Type B pancreatic cell (in vitro differentiated cells): ENCODE results near the gene BBLN. TPM values are rescaled to one million over a fixed set of nuclear protein-coding genes. Genes with fewer than 3 reads are reported as not detected.

ENCODE experiments used
- DNase-seq: peaks from one replicate; pipeline ENCODE4 v3.0.0; 2021; ENCODE audit warnings: mixed read lengths; ENCODE audit not compliant: unreplicated experiment; ENCODE audit errors: extremely low spot score
- H3K27ac Mint-ChIP-seq: 2 replicates; pipeline ENCODE4 v1.8.0; 2021; ENCODE audit warnings: mild to moderate bottlenecking, mixed read lengths
- H3K27me3 Mint-ChIP-seq: 2 replicates; pipeline ENCODE4 v1.8.0; 2021; ENCODE audit warnings: mixed read lengths
- H3K36me3 Mint-ChIP-seq: 2 replicates; pipeline ENCODE4 v1.8.0; 2021; ENCODE audit warnings: mixed read lengths
- H3K4me1 Mint-ChIP-seq: one replicate; pipeline ENCODE4 v1.8.0; 2021; ENCODE audit warnings: mixed read lengths; ENCODE audit not compliant: unreplicated experiment
- H3K4me3 Mint-ChIP-seq: 2 replicates; pipeline ENCODE4 v1.8.0; 2021; ENCODE audit warnings: mild to moderate bottlenecking, mixed read lengths
- H3K9me3 Mint-ChIP-seq: 2 replicates; pipeline ENCODE4 v1.8.0; 2021; ENCODE audit warnings: mixed read lengths
- CTCF ChIP-seq: fragments of 200-600 bp; sonication (generic); conservative IDR thresholded peaks from 2 replicates; pipeline ENCODE4 v1.5.0; 2021; ENCODE audit warnings: antibody characterized with exemption, mild to moderate bottlenecking
- total RNA-seq: library from RNA; stranded (reverse); gene quantifications from 2 replicates; pipeline ENCODE4 v1.2.1, GENCODE V29; 2021; ENCODE audit warnings: low replicate concordance

BBLN gene
- total RNA-seq, 1 donor from 2014 or later, result 108 TPM

- peak within 1 kb of the TSS; percentile 99 for H3K4me3 Mint-ChIP-seq
- H3K27ac Mint-ChIP-seq, result peak within 1 kb of the TSS; percentile 85
- TF ChIP-seq CTCF, result peak; percentile 87
- no peaks in the 10 kb centered on the region for H3K9me3 Mint-ChIP-seq
- DNase-seq, result peak; percentile 85
- peaks cover 9% of the 10 kb centered on the region for H3K36me3 Mint-ChIP-seq
- peaks cover 6% of the 10 kb centered on the region for H3K4me1 Mint-ChIP-seq
- H3K27me3 Mint-ChIP-seq, result no peaks in the 10 kb centered on the region
Observed at GRCh38 chr9:128191406-128192046, 31.5 kb downstream of the BBLN start, which contains the start of gene CIZ1. Gene CIZ1 (minus strand): TSS chr9:128191572. CDS start chr9:128190857, 715 bp downstream.

- Mint-ChIP-seq H3K27ac (no peak overlapping the region), H3K36me3 (peaks cover 3% of the 10 kb centered on the region), H3K27me3 (no peaks in the 10 kb centered on the region), H3K4me1 (peaks cover 6% of the 10 kb centered on the region), H3K4me3 (peak overlapping the region; percentile 36), H3K9me3 (no peaks in the 10 kb centered on the region)
- DNase-seq, result no peak
- no peak for TF ChIP-seq CTCF
Observed at GRCh38 chr9:128192601-128193371, 32.7 kb downstream of the BBLN start.

GRCh38 chr9:128193469-128194096, 33.5 kb downstream of the BBLN start:
- no peak overlapping the region for H3K27ac Mint-ChIP-seq
- H3K4me1 Mint-ChIP-seq, result peaks cover 6% of the 10 kb centered on the region
- no peaks in the 10 kb centered on the region for H3K27me3 Mint-ChIP-seq
- no peak for DNase-seq
- H3K36me3 Mint-ChIP-seq, result peaks cover 3% of the 10 kb centered on the region
- H3K9me3 Mint-ChIP-seq, result no peaks in the 10 kb centered on the region
- TF ChIP-seq CTCF, result no peak
- no peak overlapping the region for H3K4me3 Mint-ChIP-seq

- Mint-ChIP-seq H3K27me3 (peaks cover 3% of the 10 kb centered on the region), H3K36me3 (no peaks in the 10 kb centered on the region), H3K27ac (no peak overlapping the region), H3K4me3 (no peak overlapping the region), H3K4me1 (peaks cover 21% of the 10 kb centered on the region), H3K9me3 (no peaks in the 10 kb centered on the region)
- no peak for TF ChIP-seq CTCF
- no peak for DNase-seq
Observed at GRCh38 chr9:128201441-128202369, 41.6 kb downstream of the BBLN start.

GRCh38 chr9:128202648-128203023, 42.6 kb downstream of the BBLN start:
- Mint-ChIP-seq H3K4me1 (peaks cover 27% of the 10 kb centered on the region), H3K4me3 (peak overlapping the region; percentile 83), H3K36me3 (no peaks in the 10 kb centered on the region), H3K9me3 (no peaks in the 10 kb centered on the region), H3K27ac (peak overlapping the region; percentile 10), H3K27me3 (peaks cover 3% of the 10 kb centered on the region)
- TF ChIP-seq CTCF, result no peak
- no peak for DNase-seq
